Fibroblast of lung (primary cell): ENCODE data around the gene ARL1. TPM values are rescaled to one million over a fixed set of nuclear protein-coding genes. Genes with fewer than 3 reads are reported as not detected.

Source experiments
- DNase-seq, 2 donors: peaks; one replicate each; pipeline versions ENCODE4 v3.0.0 to v3.0.0-alpha.2; 2010; ENCODE audit warnings: low read depth in 2 of 2
- H2AFZ ChIP-seq: 2 replicates; pipeline ENCODE4 v1.5.1; 2012; ENCODE audit warnings: low read length, control low read depth, inconsistent platforms
- H3K27ac ChIP-seq: 2 replicates; pipeline ENCODE4 v1.5.1; 2011; ENCODE audit warnings: low read length, control low read depth; ENCODE audit not compliant: insufficient read depth
- H3K27me3 ChIP-seq: 2 replicates; pipeline ENCODE4 v1.5.1; 2011; ENCODE audit warnings: mild to moderate bottlenecking, low read length; ENCODE audit not compliant: control insufficient read depth, insufficient read depth
- H3K36me3 ChIP-seq: 2 replicates; pipeline ENCODE4 v1.5.1; 2011; ENCODE audit warnings: low read length; ENCODE audit not compliant: control insufficient read depth, insufficient read depth
- H3K4me1 ChIP-seq: 2 replicates; pipeline ENCODE4 v1.5.1; 2011; ENCODE audit warnings: low read length; ENCODE audit not compliant: control insufficient read depth, insufficient read depth; ENCODE audit errors: extremely low read depth
- H3K4me2 ChIP-seq: 2 replicates; pipeline ENCODE4 v1.5.1; 2011; ENCODE audit warnings: low read length, control low read depth; ENCODE audit not compliant: insufficient read depth; ENCODE audit errors: extremely low read depth
- H3K4me3 ChIP-seq, 4 experiments: fragments of 200-600 bp in 1 of 4; sonication (generic) in 1 of 4; replicated peaks in 1 of 4; 2 replicates each; pipeline ENCODE4 v1.5.1; 2011 to 2016; ENCODE audit warnings: low read length in 4 of 4, low read depth in 3 of 4, mild to moderate bottlenecking in 3 of 4, control low read depth in 2 of 4, inconsistent platforms in 1 of 4, mixed read lengths in 1 of 4; ENCODE audit not compliant: insufficient read depth in 1 of 4; ENCODE audit errors: control extremely low read depth in 1 of 4
- H3K79me2 ChIP-seq: 2 replicates; pipeline ENCODE4 v1.5.1; 2012; ENCODE audit warnings: mild to moderate bottlenecking, low read length, inconsistent platforms; ENCODE audit not compliant: control insufficient read depth, insufficient read depth
- H3K9ac ChIP-seq: 2 replicates; pipeline ENCODE4 v1.5.1; 2011; ENCODE audit warnings: mild to moderate bottlenecking, low read length, control low read depth; ENCODE audit not compliant: insufficient read depth
- H3K9me3 ChIP-seq: 2 replicates; pipeline ENCODE4 v1.5.1; 2012; ENCODE audit warnings: low read depth, low read length; ENCODE audit not compliant: control insufficient read depth, insufficient read depth
- H4K20me1 ChIP-seq: 2 replicates; pipeline ENCODE4 v1.5.1; 2011; ENCODE audit warnings: low read length; ENCODE audit not compliant: control insufficient read depth, insufficient read depth; ENCODE audit errors: extremely low read depth
- EZH2 ChIP-seq: IDR thresholded peaks from 2 replicates; pipeline ENCODE4 v1.5.1; 2012; ENCODE audit warnings: low read length, control low read depth, mild to moderate bottlenecking; ENCODE audit errors: missing control alignments
- polyA plus RNA-seq, 2 donors: library from polyadenylated mRNA; depleted of rRNA in 1 of 2; stranded (reverse) in 1 of 2; unstranded in 1 of 2; fragments of >200 nt; gene quantifications; 2 replicates each; pipeline ENCODE4 v1.2.1, GENCODE V29; 2011 to 2012; ENCODE audit warnings: missing spikeins in 1 of 2
- total RNA-seq: library from RNA; depleted of rRNA; stranded (reverse); fragments of >200 nt; gene quantifications from 2 replicates; pipeline ENCODE4 v1.2.1, GENCODE V29; 2014
- TF ChIP-seq, protein P1 (sequence below), 2 donors: IDR thresholded peaks in 1 of 2; conservative IDR thresholded peaks in 1 of 2; 1 replicate in 1 of 2; 2 replicates in 1 of 2; pipeline ENCODE4 v1.5.1; 2011 to 2012; ENCODE audit warnings: low read length in 2 of 2, control low read depth in 1 of 2, inconsistent platforms in 1 of 2, low read depth in 1 of 2, mild to moderate bottlenecking in 1 of 2

The ARL1 gene
- total and polyA plus RNA-seq, 2 donors (not counting 1 experiment from before 2014, with no cell fraction given): 92.6 to 147 TPM

DNA sequence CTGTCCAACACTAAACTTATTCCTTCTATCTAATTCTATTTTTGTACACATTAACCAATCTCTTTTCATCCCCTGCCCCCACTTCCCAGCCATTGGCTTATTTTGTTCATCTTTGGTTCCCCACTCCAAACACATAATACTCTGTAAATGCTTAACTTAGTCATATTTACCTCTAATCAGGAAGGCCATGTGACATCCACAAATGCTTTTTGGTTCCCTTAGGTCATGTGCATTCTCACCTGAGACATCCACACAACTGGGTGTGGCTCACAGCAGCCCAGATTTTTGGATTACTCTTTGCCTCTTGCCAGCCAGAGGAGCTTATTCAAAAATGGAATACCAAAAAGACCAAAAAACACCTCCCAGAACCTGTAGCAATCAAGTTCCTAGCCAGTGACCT, 28.4 kb downstream of the ARL1 start:
- H3K4me2 ChIP-seq: no peak overlapping the region
- DNase-seq: no peak
- peaks cover 4% of the 10 kb centered on the region for H3K36me3 ChIP-seq

DNA sequence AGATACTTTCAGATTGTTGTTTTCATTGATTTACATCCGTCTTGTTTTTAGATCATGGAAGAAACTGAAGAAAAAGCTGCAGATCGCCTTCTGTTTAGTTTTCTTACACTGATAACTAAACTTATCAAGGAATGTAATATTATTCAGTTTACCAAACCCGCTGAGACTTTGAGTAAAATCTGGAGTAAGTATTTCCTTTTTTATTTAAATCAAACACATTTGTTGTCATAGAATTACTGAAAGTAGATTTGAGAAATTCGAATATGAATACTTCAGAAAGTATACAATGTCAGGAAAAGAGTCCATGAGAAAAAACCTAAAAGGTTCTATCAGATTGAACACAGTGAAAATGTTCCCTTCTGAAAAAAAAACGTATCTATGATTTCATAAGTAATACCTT, 32.0 kb downstream of the ARL1 start:
- no peaks in the 10 kb centered on the region for H3K79me2 ChIP-seq
- H3K4me3 ChIP-seq: no peak overlapping the region
- H3K36me3 ChIP-seq: peaks cover 5% of the 10 kb centered on the region
- no peak for TF ChIP-seq EZH2
- TF ChIP-seq, protein P1, sequence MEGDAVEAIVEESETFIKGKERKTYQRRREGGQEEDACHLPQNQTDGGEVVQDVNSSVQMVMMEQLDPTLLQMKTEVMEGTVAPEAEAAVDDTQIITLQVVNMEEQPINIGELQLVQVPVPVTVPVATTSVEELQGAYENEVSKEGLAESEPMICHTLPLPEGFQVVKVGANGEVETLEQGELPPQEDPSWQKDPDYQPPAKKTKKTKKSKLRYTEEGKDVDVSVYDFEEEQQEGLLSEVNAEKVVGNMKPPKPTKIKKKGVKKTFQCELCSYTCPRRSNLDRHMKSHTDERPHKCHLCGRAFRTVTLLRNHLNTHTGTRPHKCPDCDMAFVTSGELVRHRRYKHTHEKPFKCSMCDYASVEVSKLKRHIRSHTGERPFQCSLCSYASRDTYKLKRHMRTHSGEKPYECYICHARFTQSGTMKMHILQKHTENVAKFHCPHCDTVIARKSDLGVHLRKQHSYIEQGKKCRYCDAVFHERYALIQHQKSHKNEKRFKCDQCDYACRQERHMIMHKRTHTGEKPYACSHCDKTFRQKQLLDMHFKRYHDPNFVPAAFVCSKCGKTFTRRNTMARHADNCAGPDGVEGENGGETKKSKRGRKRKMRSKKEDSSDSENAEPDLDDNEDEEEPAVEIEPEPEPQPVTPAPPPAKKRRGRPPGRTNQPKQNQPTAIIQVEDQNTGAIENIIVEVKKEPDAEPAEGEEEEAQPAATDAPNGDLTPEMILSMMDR (conservative IDR thresholded peaks at IDR 0.05 in 1 of 2, IDR thresholded peaks at IDR 0.05 in 1 of 2; ENCODE audit: low read depth in 1 of 2, low read length in 2 of 2): no peak
- no peaks in the 10 kb centered on the region for H3K9me3 ChIP-seq
- H3K4me2 ChIP-seq: no peak overlapping the region
- no peaks in the 10 kb centered on the region for H3K27me3 ChIP-seq
- H3K9ac ChIP-seq: no peak overlapping the region
- no peaks in the 10 kb centered on the region for H4K20me1 ChIP-seq
- H3K4me1 ChIP-seq: no peaks in the 10 kb centered on the region
- no peak for DNase-seq
- no peak overlapping the region for H3K27ac ChIP-seq
- no peak overlapping the region for H2AFZ ChIP-seq

More for the DNA sequence above, 28.4 kb downstream of the ARL1 start:
- H3K9ac ChIP-seq: no peak overlapping the region
- H3K27ac ChIP-seq: no peak overlapping the region
- no peaks in the 10 kb centered on the region for H4K20me1 ChIP-seq
- H3K9me3 ChIP-seq: no peaks in the 10 kb centered on the region
- H3K27me3 ChIP-seq: no peaks in the 10 kb centered on the region
- H3K79me2 ChIP-seq: no peaks in the 10 kb centered on the region
- no peak for TF ChIP-seq EZH2
- TF ChIP-seq, protein P1 (conservative IDR thresholded peaks at IDR 0.05 in 1 of 2, IDR thresholded peaks at IDR 0.05 in 1 of 2; ENCODE audit: low read depth in 1 of 2, low read length in 2 of 2): no peak
- no peak overlapping the region for H2AFZ ChIP-seq
- no peaks in the 10 kb centered on the region for H3K4me1 ChIP-seq
- H3K4me3 ChIP-seq: no peak overlapping the region

DNA sequence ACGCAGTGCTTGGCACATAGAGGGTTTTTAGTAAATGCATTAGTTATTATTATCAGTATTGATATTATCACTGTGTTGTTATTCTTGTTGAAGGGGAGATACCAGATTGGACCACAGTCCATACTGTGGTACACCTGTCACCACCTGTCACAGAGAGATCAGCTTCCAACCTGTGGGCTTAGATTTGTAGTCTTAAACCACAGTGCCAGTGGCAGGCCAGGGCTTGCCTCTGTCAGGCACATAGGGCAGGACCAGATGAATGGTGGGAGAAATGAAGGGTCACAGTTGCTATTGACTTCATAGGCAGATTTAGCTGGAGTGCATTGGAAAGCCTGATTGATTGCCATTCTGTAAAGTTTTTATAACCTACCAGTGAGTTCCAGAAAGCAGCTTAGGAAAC, 35.1 kb downstream of the ARL1 start:
- Histone ChIP-seq H3K79me2 (no peaks in the 10 kb centered on the region), H3K4me2 (no peak overlapping the region), H3K9ac (no peak overlapping the region), H2AFZ (no peak overlapping the region), H3K36me3 (peaks cover 9% of the 10 kb centered on the region), H3K27me3 (no peaks in the 10 kb centered on the region), H3K27ac (no peak overlapping the region), H4K20me1 (no peaks in the 10 kb centered on the region), H3K9me3 (no peaks in the 10 kb centered on the region), H3K4me1 (no peaks in the 10 kb centered on the region), H3K4me3 (no peak overlapping the region)
- TF ChIP-seq, protein P1 (conservative IDR thresholded peaks at IDR 0.05 in 1 of 2, IDR thresholded peaks at IDR 0.05 in 1 of 2; ENCODE audit: low read depth in 1 of 2, low read length in 2 of 2): no peak
- no peak for TF ChIP-seq EZH2
- no peak for DNase-seq
